Upper lobe of left lung (tissue), 4 donors: ENCODE data around the gene ANAPC2.

Experiments used
- EP300 ChIP-seq, 4 donors: sonication (generic); formaldehyde crosslinking; IDR thresholded peaks; one replicate each; pipeline ENCODE4 v1.5.1; 2017; ENCODE audit warnings: antibody characterized with exemption in 4 of 4, control low read depth in 2 of 4
- POLR2A ChIP-seq, 4 donors: fragments of 450-650 bp; IDR thresholded peaks; one replicate each; pipeline ENCODE4 v1.5.1; 2016 to 2017; ENCODE audit warnings: antibody characterized with exemption in 4 of 4, mild to moderate bottlenecking in 2 of 4
- TF ChIP-seq, protein P1 (sequence below), 6 experiments: fragments of 450-650 bp in 4 of 6; fragments of 200-600 bp in 2 of 6; sonication (generic) in 2 of 6; IDR thresholded peaks; one replicate each; pipeline ENCODE4 v1.5.1; 2016 to 2019; ENCODE audit warnings: antibody characterized with exemption in 6 of 6

DNA sequence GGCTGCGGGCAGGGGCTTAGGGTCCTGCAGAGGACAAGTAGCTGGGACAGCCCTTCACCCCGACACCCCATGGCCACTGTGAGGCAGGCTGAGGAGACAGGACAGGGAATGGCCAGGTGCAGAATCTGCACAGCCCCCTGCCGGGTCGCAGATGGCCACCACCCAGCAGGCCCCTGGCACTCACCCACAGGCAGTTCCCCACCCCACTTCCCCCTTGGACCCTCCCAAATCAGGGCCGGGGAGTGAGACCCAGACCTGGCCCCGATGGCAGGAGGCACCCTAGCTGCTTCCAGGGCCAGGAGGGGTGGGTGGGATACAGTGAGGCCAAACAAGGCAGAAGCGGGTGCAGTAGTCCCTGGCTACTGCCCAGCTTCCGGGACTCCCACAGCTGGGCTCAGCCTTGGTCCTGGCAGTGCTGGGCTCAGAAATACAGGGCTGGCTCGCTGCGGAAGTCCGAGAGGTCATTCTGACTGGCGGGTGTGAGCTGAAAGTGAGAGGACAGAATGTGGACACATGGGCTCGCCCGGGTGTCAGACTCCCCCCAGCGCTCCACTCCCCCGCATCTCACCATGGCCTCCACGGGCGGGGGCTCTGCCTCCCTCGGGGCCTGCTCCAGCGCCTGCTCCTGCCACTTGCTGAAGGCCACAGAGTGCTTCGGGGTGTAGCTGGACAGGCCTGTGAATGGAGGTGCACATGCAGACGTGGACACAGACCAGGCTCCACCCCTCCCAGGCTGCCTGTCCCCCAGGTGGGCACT lies 3.5 kb upstream of the ANAPC2 start:
- TF ChIP-seq, protein P1, sequence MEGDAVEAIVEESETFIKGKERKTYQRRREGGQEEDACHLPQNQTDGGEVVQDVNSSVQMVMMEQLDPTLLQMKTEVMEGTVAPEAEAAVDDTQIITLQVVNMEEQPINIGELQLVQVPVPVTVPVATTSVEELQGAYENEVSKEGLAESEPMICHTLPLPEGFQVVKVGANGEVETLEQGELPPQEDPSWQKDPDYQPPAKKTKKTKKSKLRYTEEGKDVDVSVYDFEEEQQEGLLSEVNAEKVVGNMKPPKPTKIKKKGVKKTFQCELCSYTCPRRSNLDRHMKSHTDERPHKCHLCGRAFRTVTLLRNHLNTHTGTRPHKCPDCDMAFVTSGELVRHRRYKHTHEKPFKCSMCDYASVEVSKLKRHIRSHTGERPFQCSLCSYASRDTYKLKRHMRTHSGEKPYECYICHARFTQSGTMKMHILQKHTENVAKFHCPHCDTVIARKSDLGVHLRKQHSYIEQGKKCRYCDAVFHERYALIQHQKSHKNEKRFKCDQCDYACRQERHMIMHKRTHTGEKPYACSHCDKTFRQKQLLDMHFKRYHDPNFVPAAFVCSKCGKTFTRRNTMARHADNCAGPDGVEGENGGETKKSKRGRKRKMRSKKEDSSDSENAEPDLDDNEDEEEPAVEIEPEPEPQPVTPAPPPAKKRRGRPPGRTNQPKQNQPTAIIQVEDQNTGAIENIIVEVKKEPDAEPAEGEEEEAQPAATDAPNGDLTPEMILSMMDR (IDR thresholded peaks at IDR 0.05), result no peak
- TF ChIP-seq EP300 (IDR thresholded peaks at IDR 0.05), result no peak
- no peak for TF ChIP-seq POLR2A (IDR thresholded peaks at IDR 0.05)
